Hematopoietic multipotent progenitor cell treated with erythropoietin and hydrocortisone succinate and interleukin-3 and kit ligand, for 15 days (in vitro differentiated cells): ENCODE results near the gene KEAP1.

Source experiments
- DNase-seq: peaks from one replicate; pipeline ENCODE4 v3.0.0-alpha.2; 2015; ENCODE audit warnings: low spot score

The KEAP1 gene

GRCh38 chr19:10523135-10523636, 20.0 kb upstream of the KEAP1 start:
- DNase-seq: no peak

DNA sequence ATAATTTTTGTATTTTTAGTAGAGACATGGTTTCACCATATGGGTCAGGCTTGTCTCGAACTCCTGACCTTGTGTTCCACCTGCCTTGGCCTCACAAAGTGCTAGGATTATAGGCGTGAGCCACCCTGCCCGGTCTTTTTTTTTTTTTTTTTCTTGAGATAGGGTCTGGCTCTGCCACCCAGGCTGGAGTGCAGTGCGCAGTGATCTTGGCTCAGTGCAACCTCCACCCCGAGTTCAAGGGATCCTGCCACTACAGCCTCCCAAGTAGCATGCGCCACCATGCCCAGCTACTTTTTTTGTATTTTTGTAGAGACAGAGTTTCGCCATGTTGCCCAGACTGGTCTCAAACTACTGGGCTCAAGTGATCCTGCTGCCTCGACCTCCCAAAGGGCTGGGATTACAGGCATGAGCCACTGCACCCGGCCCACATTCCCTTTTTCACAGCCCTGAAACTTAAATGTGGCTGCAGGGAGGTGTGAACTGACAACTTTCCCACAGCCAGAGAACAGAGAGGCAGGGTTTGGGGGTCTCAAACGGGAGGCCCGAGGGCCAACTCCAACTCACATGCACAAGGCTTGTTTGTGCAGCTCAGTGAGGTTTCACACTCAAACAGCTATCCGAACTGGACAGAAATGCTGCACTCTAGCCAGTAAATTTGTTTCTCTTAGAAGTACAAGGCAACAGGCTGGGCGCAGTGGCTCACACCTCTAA, 18.5 kb upstream of the KEAP1 start:
- DNase-seq: no peak

DNA sequence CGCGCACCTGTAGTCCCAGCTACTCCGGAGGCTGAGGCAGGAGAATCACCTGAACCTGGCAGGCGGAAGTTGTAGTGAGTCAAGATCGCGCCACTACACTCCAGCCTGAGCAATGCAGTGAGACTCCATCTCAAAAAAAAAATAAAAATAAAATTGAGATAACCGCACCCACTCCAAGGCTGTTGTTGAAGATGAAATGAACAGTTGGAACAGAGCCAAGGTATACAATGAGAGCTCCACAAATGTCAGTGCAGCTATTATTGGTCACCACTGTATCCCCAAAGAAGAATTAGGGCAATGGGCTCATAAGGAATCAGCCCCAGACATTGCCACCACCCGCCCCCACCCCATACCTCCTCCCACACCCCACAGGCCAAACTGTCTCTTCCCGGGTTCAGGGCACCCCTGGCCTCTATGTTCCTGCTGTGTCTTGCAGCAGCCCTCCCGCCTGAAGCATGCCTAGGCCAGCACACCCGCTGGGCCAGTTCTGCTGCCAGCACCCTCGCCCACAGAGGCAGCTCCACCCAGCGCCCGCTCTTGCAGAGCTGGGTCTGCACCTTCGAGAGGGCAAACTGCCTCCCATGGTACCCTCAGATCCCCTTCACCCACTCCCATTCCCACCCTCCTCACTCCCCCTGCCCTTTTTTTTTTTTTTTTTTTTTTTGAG, 17.6 kb upstream of the KEAP1 start:
- DNase-seq: peak; percentile 17

GRCh38 chr19:10519421-10519820, 16.3 kb upstream of the KEAP1 start:
- DNase-seq: no peak

GRCh38 chr19:10518444-10519361, 15.5 kb upstream of the KEAP1 start:
- DNase-seq: no peak

DNA sequence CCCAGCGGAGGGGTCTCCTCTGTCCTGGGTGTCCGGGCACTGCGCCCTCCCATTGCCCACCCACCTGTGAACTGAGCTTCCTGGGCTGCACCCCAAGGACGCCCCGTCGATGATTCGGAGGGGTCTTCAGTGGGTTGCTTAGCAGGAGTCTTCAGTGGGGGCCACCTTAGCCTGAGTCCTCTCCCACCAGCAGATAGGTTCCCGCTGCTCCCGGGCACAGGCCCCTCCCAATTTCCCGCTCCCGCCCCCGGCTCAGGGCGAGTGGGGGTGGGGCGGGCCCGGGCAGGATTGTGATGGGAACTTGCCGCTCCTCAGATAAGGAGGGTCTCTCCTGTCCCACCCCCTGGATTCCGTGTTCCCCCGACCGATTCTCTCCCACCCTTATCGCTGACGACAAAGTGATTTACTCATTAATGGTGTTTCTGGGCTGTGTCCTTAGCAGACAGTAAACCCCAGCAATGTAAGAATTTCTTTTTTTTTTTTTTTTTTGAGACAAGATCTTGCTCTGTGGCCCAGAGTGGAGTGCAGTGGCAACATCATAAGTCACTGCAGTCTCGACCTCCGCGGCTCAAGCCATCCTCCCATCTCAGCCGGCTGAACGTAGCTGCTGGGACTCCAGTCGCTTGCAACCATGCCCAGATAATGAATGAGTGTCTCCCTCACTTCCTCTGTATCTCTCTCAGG, 14.7 kb upstream of the KEAP1 start:
- DNase-seq: no peak

GRCh38 chr19:10517361-10517759, 14.2 kb upstream of the KEAP1 start, which contains the start of gene S1PR5:
S1PR5 (minus strand) TSS chr19:10517447; CDS start chr19:10515011, 2,436 bp downstream.
- DNase-seq: no peak

DNA sequence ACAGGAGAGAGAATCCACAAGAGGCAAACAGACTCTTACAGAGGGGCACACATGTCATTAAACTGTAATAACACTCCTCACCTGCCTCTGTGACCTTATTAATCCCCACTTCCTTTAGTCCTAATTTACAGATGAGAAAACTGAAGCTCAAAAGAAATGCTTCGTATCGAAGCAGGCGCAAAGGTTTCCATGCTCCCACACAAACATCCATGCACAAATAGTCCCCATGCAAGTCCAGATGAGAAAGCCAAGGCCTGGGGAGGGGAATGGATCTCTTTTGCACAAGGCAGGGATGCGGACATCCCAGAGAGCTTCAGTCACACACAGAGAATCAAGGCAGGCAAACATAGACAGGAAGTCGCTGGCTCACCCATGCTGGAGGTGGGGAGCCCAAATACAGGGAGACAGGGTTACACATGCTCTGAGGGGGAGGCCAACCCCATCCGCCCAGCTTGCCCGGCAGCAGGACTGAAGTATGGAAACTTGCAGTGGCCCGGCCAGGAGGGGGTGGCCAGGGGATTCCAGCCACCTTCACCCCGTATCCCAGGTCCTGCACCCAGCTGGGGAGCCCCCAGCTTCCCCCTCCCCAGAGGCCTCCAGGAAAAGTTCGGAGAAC, 13.6 kb upstream of the KEAP1 start:
- no peak for DNase-seq

DNA sequence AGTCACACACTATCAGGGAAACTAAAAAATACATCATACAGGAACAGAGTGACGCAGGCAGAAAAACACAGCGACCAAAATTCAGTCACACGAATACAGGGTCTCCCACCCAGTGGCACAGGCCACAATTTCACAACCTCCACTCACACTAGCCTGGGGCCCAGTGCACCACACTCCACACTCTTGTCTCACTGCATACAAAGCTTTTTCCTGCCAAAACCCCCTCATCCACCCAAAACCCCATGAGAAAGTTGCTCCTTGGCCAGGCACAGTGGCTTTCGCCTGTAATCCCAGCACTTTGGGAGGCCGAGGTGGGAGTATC, 12.9 kb upstream of the KEAP1 start:
- DNase-seq: no peak

GRCh38 chr19:10514211-10515145, 11.3 kb upstream of the KEAP1 start:
- no peak for DNase-seq

DNA sequence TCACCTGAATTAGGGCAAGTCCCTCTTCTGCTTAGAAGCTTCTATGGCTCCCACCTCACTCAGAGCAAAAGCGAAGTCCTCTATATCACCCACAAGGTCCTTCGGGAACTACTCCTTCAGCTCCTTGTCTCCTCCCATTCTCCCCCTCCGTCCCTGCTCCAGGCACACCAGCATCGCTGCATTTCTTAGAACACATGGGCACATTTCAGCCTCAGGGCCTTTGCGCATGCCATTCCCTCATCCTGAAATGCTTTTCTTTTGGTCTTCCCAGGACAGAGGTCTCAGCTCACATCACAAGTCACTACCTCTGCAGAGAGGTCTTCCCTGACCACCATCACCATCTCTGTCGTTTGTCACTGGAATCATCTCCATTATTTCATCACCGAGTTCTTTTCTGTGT, 10.1 kb upstream of the KEAP1 start:
- DNase-seq: no peak

DNA sequence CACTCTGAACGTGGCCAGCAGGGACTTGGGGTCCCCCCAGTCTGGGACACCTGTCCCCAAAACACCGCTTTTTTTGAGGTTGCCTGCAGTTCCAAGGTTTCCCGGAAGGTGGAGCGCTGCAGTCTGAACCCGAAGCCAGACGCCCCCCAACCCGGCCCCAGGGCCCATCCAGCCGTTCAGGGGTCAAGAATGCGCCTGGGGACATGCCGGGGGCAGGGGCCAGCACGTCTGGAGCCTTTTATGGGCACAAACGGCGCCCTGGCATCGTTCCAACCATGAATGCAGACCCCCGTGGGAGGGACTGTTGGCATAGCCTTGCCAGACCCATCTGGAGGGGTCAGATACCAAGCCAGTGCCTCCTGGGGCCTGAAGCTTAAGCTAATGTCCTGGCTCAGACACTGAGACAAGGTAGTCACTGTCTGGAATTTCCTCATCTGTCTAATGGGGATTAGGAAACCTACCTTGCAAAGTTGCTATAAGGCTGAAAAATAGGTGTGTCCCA, 7.2 kb upstream of the KEAP1 start:
- DNase-seq: peak; percentile 53

GRCh38 chr19:10508707-10509106, 5.6 kb upstream of the KEAP1 start:
- DNase-seq: no peak

DNA sequence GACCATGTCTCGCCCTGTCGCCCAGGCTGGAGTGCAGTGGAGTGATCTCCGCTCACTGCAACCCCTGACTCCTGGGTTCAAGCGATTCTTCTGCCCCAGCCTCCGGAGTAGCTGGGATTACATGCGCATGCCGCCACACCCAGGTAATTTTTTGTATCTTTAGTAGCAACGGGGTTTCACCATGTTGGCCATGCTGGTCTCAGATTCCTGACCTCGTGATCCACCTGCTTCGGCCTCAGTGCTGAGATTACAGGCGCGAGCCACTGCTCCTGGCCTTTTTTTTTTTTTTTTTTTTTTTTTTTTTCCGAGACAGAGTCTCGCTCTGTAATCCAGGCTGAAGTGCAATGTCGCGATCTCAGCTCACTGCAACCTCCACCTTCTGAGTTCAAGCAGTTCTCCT, 4.9 kb upstream of the KEAP1 start:
- no peak for DNase-seq

DNA sequence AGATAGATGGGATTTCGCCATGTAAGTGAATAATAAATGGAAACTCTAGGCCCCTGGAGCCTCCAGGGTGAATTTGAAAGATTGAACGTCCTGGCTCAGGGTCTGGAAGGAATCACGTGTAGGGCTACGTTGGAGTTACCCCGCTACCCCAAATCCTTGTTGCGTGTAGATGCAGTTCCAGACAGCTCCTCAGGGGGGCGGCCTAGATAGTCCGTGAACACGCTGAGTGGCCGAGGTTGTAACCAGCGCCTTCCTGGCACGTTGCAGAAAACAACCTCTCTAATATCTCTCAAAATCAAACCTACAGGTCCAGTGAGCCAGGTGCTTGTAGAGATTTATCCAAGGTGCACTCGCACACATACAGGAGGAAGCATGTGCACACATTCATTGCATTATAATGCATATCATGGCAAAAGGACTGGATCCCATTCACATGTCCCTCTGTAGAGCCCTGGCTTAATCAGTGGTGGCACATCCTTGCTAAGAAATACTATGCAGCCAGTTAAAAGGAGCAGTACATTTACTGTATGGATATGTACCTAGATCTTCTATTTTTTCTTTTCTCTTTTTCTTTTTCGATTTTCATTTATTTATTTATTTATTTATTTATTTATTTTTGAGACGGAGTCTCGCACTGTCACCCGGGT, 2.5 kb upstream of the KEAP1 start:
- DNase-seq: peak; percentile 82

DNA sequence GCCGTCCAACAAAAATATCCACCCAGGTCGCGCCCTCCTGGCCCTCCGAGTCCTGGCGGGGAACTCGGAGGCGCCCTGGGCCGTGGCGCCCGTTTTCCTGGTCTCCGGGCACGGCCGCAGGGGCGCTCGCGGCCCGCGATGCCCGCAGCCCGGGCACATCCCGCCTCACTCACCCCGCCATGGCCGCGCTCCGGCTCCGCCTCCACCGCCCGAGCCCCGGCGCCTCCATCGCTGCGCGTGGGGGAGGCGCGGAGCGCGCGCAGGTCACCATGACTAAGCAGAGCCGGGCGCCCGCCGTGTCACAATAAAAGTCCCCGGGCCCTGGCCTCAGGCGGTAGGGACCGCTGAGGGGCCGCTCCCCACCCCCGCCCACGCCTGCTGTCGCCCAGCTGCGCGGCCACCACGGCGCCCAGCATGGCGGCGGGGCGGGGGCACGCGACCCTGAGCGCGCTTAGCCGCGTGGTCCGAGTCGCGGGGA, 593 bp downstream of the KEAP1 start:
- peak; percentile 93 for DNase-seq

DNA sequence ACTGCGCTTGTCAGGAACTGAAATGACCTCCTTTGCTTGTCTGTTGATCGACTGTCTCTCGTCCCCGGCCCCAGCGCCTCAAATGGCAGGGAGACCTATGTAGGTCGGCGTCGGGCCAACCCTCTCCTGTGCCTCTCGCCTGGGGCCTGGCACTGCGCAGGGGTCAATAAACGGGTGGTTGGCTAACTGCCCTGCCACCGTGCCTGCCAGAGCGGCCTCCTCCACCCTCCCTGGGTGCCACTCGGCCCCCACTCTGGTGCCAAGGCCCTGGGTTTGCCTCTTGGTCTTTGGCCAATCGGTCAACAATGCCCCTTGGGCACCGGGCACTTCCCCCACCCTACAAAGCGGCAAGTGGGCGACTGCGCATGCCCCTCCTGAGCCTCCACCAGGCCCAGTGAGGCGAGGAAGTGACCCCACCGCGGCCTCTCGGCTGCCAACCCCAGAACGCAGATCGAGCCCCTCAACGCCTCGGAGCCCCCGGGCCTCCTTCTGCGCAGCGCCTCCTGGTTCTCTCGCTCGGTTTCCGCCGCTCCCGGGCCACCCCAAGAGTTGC, 1.1 kb downstream of the KEAP1 start:
- DNase-seq: peak; percentile 66

- DNase-seq: no peak
Observed at GRCh38 chr19:10500247-10500592, 2.9 kb downstream of the KEAP1 start.

- no peak for DNase-seq
Observed at GRCh38 chr19:10499550-10500246, 3.5 kb downstream of the KEAP1 start.
